GM18507 (cell line): ENCODE data around the gene SP140L.
"Not testable (repeated sequence)": the region's sequence is repeated elsewhere in the genome, so short reads cannot be mapped to it uniquely, and the experiment has no call there.

ENCODE experiments used
- DNase-seq: peaks from one replicate; pipeline ENCODE4 v3.0.0; 2011; ENCODE audit warnings: low read depth; ENCODE audit not compliant: insufficient read length; ENCODE audit errors: extremely low spot score
- FAIRE-seq: peaks from 2 replicates; lab custom pipeline; 2011; peaks lifted over from hg19 to GRCh38; lab: Jason Lieb, UNC

Gene SP140L

DNA sequence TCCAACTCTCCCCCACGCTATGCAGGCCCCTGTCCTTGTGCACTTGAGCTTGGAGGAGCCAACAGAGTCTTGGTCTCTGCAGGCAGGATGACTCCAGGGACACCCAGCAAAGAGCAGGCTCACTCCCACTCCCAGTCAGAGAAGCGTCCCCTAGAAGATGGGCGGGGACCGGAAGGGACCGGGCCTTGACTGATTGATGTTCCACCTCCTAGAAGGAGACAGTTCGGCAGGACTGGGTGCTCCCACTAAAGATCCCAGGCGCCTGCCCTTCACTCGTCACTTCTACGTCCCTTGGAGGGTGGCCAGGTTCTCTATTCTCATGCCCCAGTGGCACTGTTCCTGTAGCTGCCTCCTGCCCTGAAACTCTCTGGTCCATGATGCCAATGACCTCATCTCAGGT lies 85.9 kb downstream of the SP140L start:
- DNase-seq, result no peak
- FAIRE-seq, result no peak

DNA sequence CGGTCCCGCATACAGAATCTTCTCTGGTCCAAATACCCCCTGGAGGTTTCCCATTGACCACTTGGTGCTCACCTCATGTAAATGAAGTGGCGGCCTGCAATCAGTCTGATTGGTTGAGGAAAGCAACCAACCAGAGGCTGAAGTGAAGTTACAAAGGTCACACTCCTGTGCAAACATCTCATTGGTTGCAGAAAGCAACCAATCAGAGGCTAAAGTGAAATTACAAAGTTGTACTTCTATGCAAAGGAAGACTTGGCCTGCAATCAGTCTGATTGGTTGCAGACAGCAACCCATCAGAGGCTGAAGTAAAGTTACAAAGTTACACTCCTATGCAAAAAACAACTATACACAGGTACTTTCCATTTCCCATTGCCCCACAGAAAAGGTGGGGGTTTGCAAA lies 86.5 kb downstream of the SP140L start:
- FAIRE-seq (peak; percentile 77), DNase-seq (no peak)

DNA sequence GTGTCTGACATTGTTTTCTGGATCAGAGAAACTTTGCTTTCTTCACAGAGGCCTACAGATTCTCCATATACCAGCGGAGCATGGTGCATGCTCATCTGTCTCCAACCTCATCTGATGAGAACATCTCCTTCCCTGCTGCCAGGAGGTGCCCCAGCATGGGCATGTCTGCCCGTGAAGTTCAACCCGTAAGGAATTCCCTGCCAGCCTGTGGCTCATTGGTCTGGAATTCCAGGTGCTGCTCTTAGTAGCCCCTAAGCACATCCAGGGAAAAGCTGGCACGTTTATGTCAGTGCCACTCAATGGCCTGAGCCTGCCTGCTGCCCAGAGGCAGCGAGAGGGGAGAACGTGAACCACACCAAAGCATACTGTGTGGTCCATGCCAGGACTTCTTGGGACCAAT lies 87.3 kb downstream of the SP140L start:
- no peak for FAIRE-seq
- no peak for DNase-seq

DNA sequence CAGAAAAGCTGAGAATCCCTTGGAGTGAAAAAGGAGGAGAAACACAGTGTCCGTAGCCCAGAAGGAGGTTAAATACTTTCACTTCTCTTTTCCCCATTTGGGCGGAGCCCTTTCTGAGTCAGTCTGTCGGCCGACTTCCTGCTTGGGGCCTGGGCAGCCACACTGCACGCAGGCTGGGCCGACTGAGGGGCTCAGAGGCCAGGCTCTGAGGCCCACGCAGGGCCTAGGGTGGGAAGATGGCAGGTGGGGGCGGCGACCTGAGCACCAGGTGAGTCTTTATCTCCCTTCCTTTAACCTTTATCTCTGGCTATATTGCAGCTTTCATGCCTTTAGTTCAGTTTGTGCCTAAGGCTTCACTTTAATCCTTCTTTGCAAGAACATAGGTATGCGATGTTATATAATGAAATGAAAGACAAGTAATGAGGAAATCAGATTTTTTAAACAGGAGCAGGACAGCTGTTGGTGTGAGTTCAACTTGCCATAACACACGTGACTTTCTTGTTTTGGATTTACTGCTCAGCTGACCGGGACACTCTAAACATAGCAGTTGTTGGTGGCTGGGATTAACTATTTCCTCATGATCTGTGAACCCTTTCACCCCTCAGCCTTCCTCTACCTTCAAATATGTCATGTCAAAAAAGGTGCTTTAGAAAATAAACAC lies 89.2 kb downstream of the SP140L start, which contains the start of gene SP100:
SP100 (plus strand) TSS at position 141 of the 661 bp plus-strand sequence; CDS start at position 237, 96 bp downstream.
- FAIRE-seq (peak; percentile 97), DNase-seq (peak; percentile 54)

DNA sequence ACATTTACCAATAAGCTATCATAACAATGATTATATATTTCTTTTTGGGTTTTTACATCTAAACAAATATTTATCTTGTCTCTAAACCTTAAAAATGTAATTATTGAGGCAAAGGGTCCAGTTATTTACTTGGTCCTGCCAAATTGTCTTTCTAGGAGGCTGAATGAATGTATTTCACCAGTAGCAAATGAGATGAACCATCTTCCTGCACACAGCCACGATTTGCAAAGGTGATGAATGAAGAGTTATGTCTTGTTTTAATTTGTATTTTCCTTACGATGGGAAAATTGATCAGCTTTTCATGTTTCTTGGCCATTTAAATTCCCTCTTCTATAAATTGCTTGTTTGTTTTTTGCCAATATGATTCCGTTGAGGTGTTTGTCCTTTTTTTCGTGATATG lies 90.4 kb downstream of the SP140L start:
- DNase-seq (no peak), FAIRE-seq (peak; percentile 5)

DNA sequence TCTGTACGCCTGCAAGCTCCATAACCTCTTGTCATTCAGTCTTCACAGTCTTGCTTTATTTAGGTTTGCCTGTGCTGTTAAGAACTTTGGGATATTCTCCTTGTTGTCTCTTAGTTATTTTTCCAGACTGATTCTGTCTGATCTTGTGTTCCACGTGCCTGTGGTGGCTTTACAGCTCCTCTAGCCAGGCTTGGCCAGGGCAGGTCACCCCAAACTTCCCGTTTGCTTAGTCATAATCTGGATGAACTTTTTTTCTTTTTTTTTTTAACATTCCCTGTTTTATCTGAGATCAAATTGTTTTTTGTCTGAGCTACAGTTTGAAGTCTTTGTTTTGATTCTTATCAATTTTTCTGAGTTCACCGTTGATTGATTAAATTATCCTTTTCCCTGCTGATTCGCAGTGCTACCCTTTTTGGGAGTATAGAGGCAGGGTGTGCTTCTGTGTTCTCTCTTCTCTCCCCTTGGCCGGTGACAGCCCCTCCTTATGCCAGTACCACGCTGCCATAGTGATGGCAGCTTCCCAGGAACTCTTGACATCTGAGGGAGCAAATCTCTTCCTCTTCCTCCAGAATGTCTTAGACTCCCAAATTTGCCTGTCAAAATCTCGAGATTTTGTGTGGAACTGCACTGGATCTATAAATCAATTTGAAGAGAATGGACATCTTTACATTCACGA lies 91.5 kb downstream of the SP140L start:
- DNase-seq, result no peak
- peak; percentile 68 for FAIRE-seq

DNA sequence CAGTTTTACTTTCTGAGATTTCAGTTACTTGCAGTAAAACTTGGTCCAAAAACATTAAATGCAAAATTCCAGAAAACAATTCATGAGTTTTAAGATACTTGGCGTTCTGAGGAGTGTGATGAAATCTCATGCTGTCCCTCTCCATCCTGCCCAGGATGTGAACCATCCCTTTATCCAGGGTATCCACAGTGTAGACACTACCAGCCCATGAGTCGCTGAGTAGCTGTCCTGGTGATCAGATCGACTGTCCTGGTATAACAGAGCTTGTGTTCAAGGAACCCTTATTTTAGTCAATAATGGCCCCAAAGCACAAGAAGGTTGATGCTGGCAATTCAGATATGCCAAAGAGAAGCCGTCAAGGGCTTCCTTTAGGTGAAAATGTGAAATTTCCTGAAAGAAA lies 92.2 kb downstream of the SP140L start:
- FAIRE-seq (peak; percentile 24), DNase-seq (no peak)

DNA sequence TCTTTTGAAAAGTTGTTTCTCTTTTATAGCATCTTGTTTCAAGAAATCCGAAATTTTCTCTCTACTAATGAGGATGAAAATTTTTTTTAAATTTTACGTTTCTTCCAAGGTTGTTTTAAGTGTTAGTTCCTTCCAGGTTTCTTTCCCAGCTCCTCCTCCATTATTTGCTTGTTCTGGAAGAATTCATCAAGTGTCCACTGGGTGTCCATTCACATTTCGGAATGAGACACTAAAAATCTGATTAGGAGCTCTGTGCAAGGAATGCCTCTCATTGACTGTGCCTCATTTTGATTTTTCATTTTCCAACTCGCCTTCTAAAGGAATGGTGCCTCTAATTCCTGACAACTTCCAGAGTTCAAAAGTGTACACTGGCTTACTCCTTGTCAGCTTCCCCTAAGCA lies 95.2 kb downstream of the SP140L start:
- FAIRE-seq, result peak; percentile 38
- DNase-seq, result no peak

DNA sequence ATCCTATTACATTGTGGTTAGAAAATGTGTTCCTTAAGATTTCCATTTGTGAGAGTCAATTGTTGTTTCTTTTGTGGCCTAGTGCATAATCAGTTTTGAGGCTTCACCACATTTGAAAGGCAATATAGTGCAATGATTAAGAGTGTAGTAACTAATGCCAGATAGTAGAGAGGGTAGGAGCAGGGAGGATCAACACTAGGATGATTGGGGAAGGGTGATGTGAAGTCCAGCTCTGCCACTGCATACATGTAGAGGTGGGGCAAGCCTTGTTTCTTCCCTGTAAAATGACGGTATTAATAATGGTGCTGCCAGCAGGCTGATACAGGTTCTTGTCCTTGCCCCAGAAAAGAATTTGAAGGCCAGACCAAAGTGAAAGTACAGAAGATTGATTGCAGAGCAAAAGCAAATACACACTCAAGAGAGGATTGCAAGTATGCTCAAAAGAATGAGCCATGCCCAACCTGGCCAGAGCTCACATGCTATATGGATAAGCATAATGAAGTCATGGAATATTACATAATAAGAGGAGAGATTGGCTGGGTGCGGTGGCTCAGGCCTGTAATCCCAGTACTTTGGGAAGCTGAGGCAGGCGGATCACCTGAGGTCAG lies 97.0 kb downstream of the SP140L start:
- peak; percentile 55 for FAIRE-seq
- DNase-seq, result no peak

DNA sequence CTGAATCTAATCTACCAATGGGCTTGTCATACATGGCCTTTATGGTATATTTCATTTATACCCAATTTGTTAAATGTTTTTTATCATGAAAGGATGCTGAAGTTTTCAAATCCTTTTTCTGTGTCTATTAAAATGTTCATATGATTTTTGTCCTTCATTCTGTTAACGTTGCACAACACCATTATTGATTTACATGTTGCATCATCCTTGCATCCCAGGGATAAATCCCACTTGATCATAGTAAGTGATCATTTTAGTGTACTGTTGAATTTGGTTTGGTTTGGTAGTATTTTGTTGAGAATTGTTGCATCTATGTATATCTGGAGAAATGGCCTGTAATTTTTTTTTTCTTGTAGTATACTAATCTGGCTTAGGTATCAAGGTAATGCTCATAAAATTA lies 98.4 kb downstream of the SP140L start:
- FAIRE-seq, result peak; percentile 54

DNA sequence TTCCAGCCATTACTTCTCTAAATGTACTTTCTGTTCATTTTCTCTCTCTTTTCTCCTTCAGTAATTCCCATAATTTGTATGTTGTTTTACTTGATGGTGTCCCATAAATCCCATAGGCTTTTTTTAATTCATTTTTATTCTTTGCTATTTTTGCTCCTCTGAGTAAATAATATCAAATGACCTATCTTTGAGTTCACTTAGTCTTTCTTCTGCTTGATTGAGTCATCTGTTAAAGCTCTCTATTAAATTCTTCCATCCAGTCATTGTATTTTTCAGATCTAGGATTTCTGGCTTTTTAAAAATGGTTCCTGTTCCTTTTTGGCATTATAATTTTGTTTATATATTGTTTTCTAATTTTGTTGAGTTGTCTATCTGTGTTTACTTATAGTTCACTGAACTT lies 102.5 kb downstream of the SP140L start:
- FAIRE-seq, result peak; percentile 5

More for the DNA sequence above, 98.4 kb downstream of the SP140L start:
- no peak for DNase-seq

DNA sequence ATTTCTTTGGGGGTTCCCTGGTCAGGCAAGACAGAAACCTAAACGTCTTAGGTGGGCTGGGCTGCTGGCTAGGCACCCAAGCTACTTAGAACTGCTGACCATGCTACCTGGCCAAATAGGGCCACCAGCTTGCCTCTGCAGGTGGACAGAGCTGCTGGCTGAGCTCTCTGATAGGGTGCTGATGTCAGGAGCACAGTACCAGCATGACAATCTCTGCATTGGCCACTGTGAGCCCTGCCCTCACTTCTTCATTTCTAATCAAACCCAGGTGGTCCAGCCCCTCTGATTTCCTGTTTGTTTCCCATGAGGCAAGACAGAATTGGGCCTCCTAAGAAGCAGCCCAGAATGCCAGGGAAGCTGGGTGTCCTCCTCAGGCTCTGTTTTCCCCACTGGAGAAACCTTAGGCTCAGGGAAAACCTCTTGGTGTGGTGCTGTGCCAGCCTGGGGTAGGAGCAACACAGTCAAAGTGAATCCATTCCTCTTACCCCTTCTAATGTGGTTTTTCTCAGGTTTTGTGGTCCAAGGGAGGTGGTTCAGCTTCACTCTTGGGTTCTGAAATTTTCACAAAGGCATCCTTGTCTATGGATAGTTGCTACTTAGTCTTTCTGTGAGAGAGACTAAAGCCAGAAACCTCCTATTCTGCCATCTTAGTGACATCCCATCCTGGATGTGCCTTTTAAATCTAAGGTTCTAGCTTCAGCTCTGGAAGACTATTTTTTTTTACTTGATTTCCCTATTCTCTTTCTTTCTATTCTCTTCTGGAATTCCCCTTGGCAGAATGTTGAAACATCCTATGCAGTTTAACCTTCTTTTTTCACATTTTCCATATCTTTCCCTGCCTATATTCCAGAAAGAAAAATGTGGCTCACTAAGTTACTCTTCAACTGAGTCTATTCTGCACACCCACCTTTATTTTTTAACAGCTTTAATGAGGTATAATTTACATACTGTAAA lies 104.2 kb downstream of the SP140L start:
- FAIRE-seq (peak; percentile 72), DNase-seq (no peak)

More for the DNA sequence above, 102.5 kb downstream of the SP140L start:
- DNase-seq, result no peak

DNA sequence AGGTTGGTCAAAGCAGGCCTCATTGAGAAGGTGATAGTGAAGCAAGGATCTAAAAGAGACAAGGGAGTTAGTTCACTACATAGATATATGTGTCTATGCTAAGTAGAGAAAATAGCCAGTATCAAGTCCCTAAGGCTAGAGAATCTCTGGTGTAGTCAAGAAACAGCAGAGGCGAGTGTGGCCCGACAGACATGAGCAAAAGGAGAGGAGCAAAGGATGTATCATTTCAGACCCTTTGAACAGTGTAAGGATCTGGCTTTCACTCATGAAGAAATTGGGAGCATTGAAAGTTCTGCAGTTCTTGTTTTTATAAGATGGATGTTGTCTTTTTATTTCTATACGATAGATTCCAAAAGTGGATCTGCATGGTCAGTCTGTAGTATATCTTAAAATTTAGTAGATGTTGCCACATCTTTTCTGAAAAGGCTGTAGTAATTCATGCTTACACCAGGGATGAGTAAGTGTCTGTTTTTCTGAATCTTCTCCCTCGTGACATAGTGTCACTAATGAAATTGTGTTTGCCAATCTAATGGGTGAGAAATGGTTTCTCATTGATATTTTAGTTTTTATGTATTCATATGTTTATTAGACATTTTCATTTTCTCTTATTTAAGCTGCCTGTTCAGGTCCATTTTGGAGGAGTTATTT lies 107.8 kb downstream of the SP140L start:
- DNase-seq, result no peak
- no peak for FAIRE-seq

DNA sequence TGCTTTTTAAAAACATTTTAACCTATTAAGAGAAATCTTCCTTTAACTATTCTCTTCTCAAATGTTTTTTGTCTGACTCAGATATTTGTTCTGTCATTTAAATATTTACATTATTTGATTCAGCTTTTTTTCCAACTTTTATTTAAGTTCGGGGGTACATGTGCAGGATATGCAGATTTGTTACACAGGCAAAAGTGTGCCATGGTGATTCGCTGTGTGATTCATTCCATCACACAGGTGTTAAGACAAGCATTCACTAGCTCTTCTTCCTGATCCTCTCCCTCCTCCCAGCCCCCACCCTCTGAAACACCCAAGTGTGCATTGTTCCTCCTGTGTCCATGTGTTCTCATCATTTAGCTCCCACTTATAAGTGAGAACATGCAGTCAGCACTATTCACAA lies 108.4 kb downstream of the SP140L start:
- DNase-seq, result no peak
- FAIRE-seq, result peak; percentile 18

DNA sequence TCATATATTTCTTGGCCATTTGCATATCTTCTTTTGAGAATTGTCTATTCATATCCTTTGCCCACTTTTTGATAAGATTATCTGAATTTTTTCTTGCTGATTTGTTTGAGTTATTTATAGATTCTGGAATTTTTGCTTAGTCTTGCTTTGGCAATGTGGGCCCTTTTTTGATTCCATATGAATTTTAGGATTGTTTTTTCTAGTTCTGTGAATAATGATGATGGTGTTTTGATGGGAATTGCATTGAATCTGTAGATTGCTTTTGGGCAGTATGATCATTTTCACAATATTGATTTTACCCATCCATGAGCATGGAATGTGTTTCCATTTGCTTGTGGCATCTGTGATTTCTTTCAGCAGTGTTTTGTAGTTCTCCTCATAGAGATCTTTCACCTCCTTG lies 112.1 kb downstream of the SP140L start:
- DNase-seq, FAIRE-seq: not testable (repeated sequence)

DNA sequence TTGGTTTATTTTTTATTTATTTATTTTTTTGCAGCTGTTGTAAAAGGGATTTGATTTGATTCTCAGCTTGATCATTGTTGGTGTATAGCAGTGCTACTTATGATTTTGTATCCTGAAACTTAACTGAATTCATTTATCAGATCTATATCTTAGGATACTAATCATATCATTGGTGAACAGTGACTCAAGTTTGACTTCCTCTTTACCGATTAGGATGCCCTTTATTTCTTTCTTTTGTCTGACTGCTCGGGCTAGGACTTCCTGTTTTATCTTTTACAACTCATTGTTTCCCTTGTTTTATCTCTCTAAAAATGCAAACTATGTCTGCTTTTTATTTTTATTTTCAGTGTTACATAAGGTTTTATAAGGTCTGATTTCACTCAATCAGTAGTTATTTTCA lies 112.6 kb downstream of the SP140L start:
- DNase-seq (no peak), FAIRE-seq (peak; percentile 90)

DNA sequence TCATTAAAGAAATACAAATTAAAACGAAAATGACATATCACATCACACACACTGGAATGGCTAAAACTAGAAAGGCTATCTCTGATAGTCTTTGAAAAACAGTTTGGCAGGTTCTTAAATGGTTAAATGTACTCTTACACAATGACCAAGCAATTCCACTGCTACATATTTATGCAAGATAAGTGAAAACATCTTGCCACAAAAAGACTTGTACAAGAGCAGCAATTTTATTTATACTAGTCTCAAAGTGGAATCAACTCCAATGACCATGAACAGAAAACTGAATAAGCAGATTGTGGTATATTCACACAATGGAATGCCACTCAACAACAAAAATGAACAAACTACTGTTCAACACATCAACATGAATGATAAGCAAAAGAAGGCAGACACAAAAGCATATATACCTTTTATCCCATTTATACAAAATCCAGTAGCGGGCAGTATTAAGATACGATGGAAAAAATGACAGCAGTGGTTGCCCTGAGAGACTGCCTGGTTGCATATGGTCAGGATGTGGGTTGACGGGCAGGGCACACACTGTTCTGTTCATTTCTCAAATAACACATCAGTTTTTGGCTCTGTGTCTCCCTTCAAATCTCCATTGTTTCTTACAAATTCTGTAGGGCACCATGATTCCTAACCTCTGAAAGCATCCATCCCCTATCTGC lies 114.4 kb downstream of the SP140L start:
- no peak for DNase-seq

DNA sequence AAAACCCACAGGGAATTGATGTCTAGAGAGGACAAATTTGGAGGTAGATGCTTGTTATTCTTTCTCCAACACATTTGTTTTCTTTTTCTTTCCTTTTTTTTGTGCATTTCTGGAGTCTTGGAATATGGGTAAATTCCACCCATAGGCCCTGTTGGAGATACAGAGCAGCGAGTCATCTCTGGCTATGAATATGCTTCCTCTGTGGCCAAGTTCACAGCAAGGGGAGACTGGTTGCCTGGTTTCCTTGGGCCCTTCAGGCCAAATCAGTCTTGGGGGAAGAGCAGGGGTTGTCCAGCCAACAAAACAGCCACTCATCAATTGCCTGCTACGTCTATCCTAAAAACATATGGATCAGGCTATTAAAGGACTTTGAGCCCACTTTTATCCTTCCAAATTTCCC lies 116.5 kb downstream of the SP140L start:
- DNase-seq (no peak), FAIRE-seq (peak; percentile 61)

More for the DNA sequence above, 114.4 kb downstream of the SP140L start:
- peak; percentile 89 for FAIRE-seq

DNA sequence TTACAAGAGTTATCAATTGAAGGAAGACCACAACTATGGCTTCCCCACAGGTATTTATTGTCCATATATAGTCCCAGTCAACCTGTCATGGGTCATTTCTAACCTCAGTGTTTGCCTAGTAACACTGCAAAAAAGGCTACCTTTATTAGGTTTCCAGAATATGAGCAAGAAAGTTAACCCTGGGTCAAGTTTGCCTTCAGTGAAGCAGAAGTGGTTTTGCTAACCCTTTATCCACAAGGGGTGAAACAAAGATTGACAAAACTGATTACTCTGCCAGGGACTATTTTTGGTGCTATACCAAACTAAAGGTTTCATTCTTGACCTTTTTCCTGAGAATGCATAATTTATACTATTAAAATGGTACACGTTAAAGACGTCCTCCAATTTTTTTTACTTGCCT lies 117.8 kb downstream of the SP140L start:
- peak; percentile 73 for FAIRE-seq
- no peak for DNase-seq
